B cell (primary cell): ENCODE results near the gene CCNA2. TPM values are rescaled to one million over a fixed set of nuclear protein-coding genes. Genes with fewer than 3 reads are reported as not detected.

Experiments
- ATAC-seq: fragments of 200-7000 bp; cut with Tn5 transposase; one replicate; pipeline ENCODE4 v1.10.0; 2021; ENCODE audit warnings: low read depth, mild to moderate bottlenecking, moderate number of reproducible peaks, moderate library complexity
- CTCF ChIA-PET: fragments of 350-600 bp; sonication (Branson Sonifier 250); formaldehyde crosslinking; loops from one replicate; lab custom pipeline; 2021; ENCODE audit warnings: antibody characterized with exemption, inconsistent platforms; lab: Charles Lee
- POLR2A ChIA-PET: fragments of 350-600 bp; sonication (Branson Sonifier 250); formaldehyde crosslinking; loops from one replicate; lab custom pipeline; 2021; ENCODE audit warnings: antibody characterized with exemption; lab: Charles Lee
- DNase-seq: peaks from one replicate; pipeline ENCODE4 v3.0.0; 2013
- H2AFZ ChIP-seq: 2 replicates; pipeline ENCODE4 v1.6.1; 2012; ENCODE audit warnings: mild to moderate bottlenecking, low read depth, low read length; ENCODE audit not compliant: insufficient read depth, poor library complexity, severe bottlenecking
- H3K27ac ChIP-seq, 2 donors: 1 replicate in 1 of 2; 2 replicates in 1 of 2; pipeline ENCODE4 v1.5.1; 2012 to 2013; ENCODE audit warnings: low read length in 2 of 2, mild to moderate bottlenecking in 2 of 2, moderate library complexity in 1 of 2
- H3K27me3 ChIP-seq, 4 experiments: fragments of 200-600 bp in 1 of 4; sonication (generic) in 1 of 4; replicated peaks in 1 of 4; 1 replicate in 2 of 4; 2 replicates in 2 of 4; pipeline versions ENCODE4 v1.6.1 to v1.7.0; 2013 to 2016; ENCODE audit warnings: low read length in 3 of 4, mild to moderate bottlenecking in 2 of 4, mixed read lengths in 1 of 4, moderate library complexity in 1 of 4; ENCODE audit not compliant: insufficient read depth in 4 of 4, control insufficient read depth in 3 of 4; ENCODE audit errors: control extremely low read depth in 1 of 4
- H3K36me3 ChIP-seq, 2 experiments: replicated peaks in 1 of 2; 1 replicate in 1 of 2; 2 replicates in 1 of 2; pipeline versions ENCODE4 v1.6.1 to v1.7.1; 2013; ENCODE audit warnings: low read length in 1 of 2; ENCODE audit not compliant: insufficient read depth in 2 of 2, control insufficient read depth in 1 of 2; ENCODE audit errors: control extremely low read depth in 1 of 2, extremely low read depth in 1 of 2
- H3K4me1 ChIP-seq, 2 donors: fragments of 200-600 bp in 1 of 2; sonication (generic) in 1 of 2; 1 replicate in 1 of 2; 2 replicates in 1 of 2; pipeline versions ENCODE4 v1.5.1 to v1.6.1; 2013 to 2017; ENCODE audit warnings: low read length in 2 of 2; ENCODE audit not compliant: control insufficient read depth in 2 of 2, insufficient read depth in 2 of 2
- H3K4me2 ChIP-seq: replicated peaks from 2 replicates; pipeline ENCODE3; 2012; ENCODE audit warnings: mild to moderate bottlenecking, low read depth, low read length; ENCODE audit not compliant: poor library complexity, severe bottlenecking
- H3K4me3 ChIP-seq, 5 experiments: fragments of 200-600 bp in 1 of 5; sonication (generic) in 1 of 5; 1 replicate in 3 of 5; 2 replicates in 2 of 5; pipeline versions ENCODE4 v1.5.1 to v1.7.0; 2011 to 2016; ENCODE audit warnings: low read length in 4 of 5, mild to moderate bottlenecking in 4 of 5, low read depth in 2 of 5, control low read depth in 1 of 5, moderate library complexity in 1 of 5; ENCODE audit not compliant: insufficient read depth in 1 of 5; ENCODE audit errors: control extremely low read depth in 1 of 5, extremely low read depth in 1 of 5
- H3K79me2 ChIP-seq: fragments of 200-600 bp; sonication (generic); one replicate; pipeline ENCODE4 v1.6.0; 2016; ENCODE audit warnings: low read length; ENCODE audit not compliant: control insufficient read depth, insufficient read depth
- H3K9ac ChIP-seq: fragments of 200-600 bp; sonication (generic); 2 replicates; pipeline ENCODE4 v1.6.1; 2017; ENCODE audit warnings: mild to moderate bottlenecking, low read length, moderate library complexity
- H3K9me3 ChIP-seq, 3 donors: one replicate each; pipeline versions ENCODE4 v1.6.1 to v1.7.1; 2013; ENCODE audit warnings: low read length in 2 of 3; ENCODE audit not compliant: control insufficient read depth in 2 of 3, insufficient read depth in 1 of 3; ENCODE audit errors: control extremely low read depth in 1 of 3
- H4K20me1 ChIP-seq: 2 replicates; pipeline ENCODE4 v1.6.0; 2012; ENCODE audit warnings: mild to moderate bottlenecking, low read length; ENCODE audit not compliant: insufficient read depth, control insufficient read depth, poor library complexity, severe bottlenecking
- H3K27ac Mint-ChIP-seq: one replicate; pipeline ENCODE4 v1.8.0; 2021; ENCODE audit warnings: mixed read lengths
- H3K27me3 Mint-ChIP-seq: one replicate; pipeline ENCODE4 v1.8.0; 2021; ENCODE audit warnings: mixed read lengths
- H3K4me1 Mint-ChIP-seq: one replicate; pipeline ENCODE4 v1.8.0; 2021; ENCODE audit warnings: mixed read lengths
- H3K4me3 Mint-ChIP-seq: one replicate; pipeline ENCODE4 v1.8.0; 2021; ENCODE audit warnings: mixed read lengths
- H3K9me3 Mint-ChIP-seq: one replicate; pipeline ENCODE4 v1.8.0; 2022; ENCODE audit warnings: mixed read lengths; ENCODE audit not compliant: insufficient read depth
- CTCF ChIP-seq: fragments of 200-600 bp; IDR thresholded peaks from one replicate; pipeline ENCODE4 v1.8.0; 2022; ENCODE audit warnings: antibody characterized with exemption, mild to moderate bottlenecking
- EZH2 ChIP-seq: IDR thresholded peaks from 2 replicates; pipeline ENCODE4 v1.6.1; 2012; ENCODE audit warnings: borderline replicate concordance, low read depth, mild to moderate bottlenecking, moderate library complexity, low read length; ENCODE audit not compliant: insufficient read depth, poor library complexity, severe bottlenecking
- WGBS: methylation state at CpG from one replicate; pipeline ENCODE4 v1.1.5; 2013; ENCODE audit warnings: missing lambda C conversion rate; ENCODE audit not compliant: insufficient coverage; 5-methylcytosine and 5-hydroxymethylcytosine counted together
- intact Hi-C: fragments of 100-400 bp; cut with micrococcal nuclease; formaldehyde crosslinking; loops from one replicate; pipeline ENCODE4 v1.10.0; 2022
- polyA plus RNA-seq: library from polyadenylated mRNA; depleted of rRNA; stranded (reverse); fragments of >200 nt; gene quantifications from 2 replicates; pipeline ENCODE4 v1.2.3, GENCODE V29; 2012
- total RNA-seq, 2 donors: library from RNA; stranded (reverse); fragments of 120-200 nt in 1 of 2; gene quantifications; 1 replicate in 1 of 2; 2 replicates in 1 of 2; pipeline versions ENCODE4 v1.2.3 to v1.2.4, GENCODE V29; 2013 to 2022

CCNA2 gene
- total and polyA plus RNA-seq, 2 donors (not counting 1 experiment from before 2014, with no cell fraction given) = 0.84 to 0.94 TPM

- Mint-ChIP-seq H3K27me3 (peaks cover 47% of the 10 kb centered on the region), H3K4me3 (no peak overlapping the region), H3K27ac (no peak overlapping the region), H3K4me1 (no peaks in the 10 kb centered on the region), H3K9me3 (peaks cover 2% of the 10 kb centered on the region)
- Histone ChIP-seq H3K27me3 (peaks cover 0 to 20% (median 11%) of the 10 kb centered on the region in 4 experiments), H3K4me2 (no peak overlapping the region), H3K27ac (no peak overlapping the region), H3K36me3 (no peaks in the 10 kb centered on the region), H3K79me2 (no peaks in the 10 kb centered on the region), H4K20me1 (no peaks in the 10 kb centered on the region), H3K9me3 (peaks cover 0 to 4% (median 3%) of the 10 kb centered on the region in 3 donors), H3K4me1 (no peaks in the 10 kb centered on the region), H3K9ac (no peak overlapping the region), H2AFZ (no peak overlapping the region), H3K4me3 (no peak overlapping the region)
- ChIA-PET POLR2A (no interaction called here), CTCF (no interaction called here)
- 90% methylated on average over 4 of the region's 4 CpGs for WGBS
- ATAC-seq (no peak), DNase-seq (no peak)
- intact Hi-C loops = no loop called here
- TF ChIP-seq CTCF (no peak), EZH2 (no peak)
These were observed 38.2 kb downstream of the CCNA2 start for GRCh38 chr4:121785479-121785878.

- DNase-seq (no peak), ATAC-seq (no peak)
- Histone ChIP-seq H3K27ac (no peak overlapping the region), H4K20me1 (no peaks in the 10 kb centered on the region), H3K4me3 (no peak overlapping the region), H3K79me2 (no peaks in the 10 kb centered on the region), H3K27me3 (peaks cover 0 to 20% (median 11%) of the 10 kb centered on the region in 4 experiments), H3K9me3 (peaks cover 0 to 4% (median 3%) of the 10 kb centered on the region in 3 donors), H3K4me2 (no peak overlapping the region), H3K36me3 (no peaks in the 10 kb centered on the region), H2AFZ (no peak overlapping the region), H3K9ac (no peak overlapping the region), H3K4me1 (no peaks in the 10 kb centered on the region)
- WGBS = 100% methylated on average over 2 of the region's 2 CpGs
- Mint-ChIP-seq H3K4me3 (no peak overlapping the region), H3K9me3 (peaks cover 2% of the 10 kb centered on the region), H3K27ac (no peak overlapping the region), H3K4me1 (no peaks in the 10 kb centered on the region), H3K27me3 (peaks cover 50% of the 10 kb centered on the region)
- TF ChIP-seq CTCF = no peak
- TF ChIP-seq EZH2 = no peak
- intact Hi-C loops = no loop called here
- ChIA-PET POLR2A (no interaction called here), CTCF (no interaction called here)
These were observed 38.7 kb downstream of the CCNA2 start for GRCh38 chr4:121784975-121785374.
